ENCODE results near the gene ZNF865.

GRCh38 chr19:55655648-55656040 lies 50.2 kb downstream of the ZNF865 start:
- TF ChIP-seq GATA2 (IDR thresholded peaks at IDR 0.05; ENCODE audit: low read depth, low read length), result no peak
- no peak for TF ChIP-seq GATA3 (IDR thresholded peaks at IDR 0.05; ENCODE audit: low read depth, low read length)
